ENCODE measurements around the gene RAB26. TPM values are rescaled to one million over a fixed set of nuclear protein-coding genes. Genes with fewer than 3 reads are reported as not detected.
"Not testable (repeated sequence)": the region's sequence is repeated elsewhere in the genome, so short reads cannot be mapped to it uniquely, and the experiment has no call there.

The RAB26 gene
- total RNA-seq, 1 donor from 2014 or later: 3.4 TPM

GRCh38 chr16:2122429-2122828 lies 26.0 kb upstream of the RAB26 start:
- no peaks in the 10 kb centered on the region for H3K9me3 Mint-ChIP-seq (ENCODE audit: unreplicated experiment)
- H3K36me3 Mint-ChIP-seq (ENCODE audit: unreplicated experiment): no peaks in the 10 kb centered on the region
- H3K4me1 Mint-ChIP-seq (ENCODE audit: unreplicated experiment): peaks cover 46% of the 10 kb centered on the region
- no peak for TF ChIP-seq CTCF (IDR thresholded peaks at IDR 0.05)
- H3K4me3 Mint-ChIP-seq (ENCODE audit: unreplicated experiment): no peak overlapping the region
- DNase-seq (ENCODE audit: extremely low spot score, unreplicated experiment): no peak
- no peaks in the 10 kb centered on the region for H3K27me3 Mint-ChIP-seq (ENCODE audit: unreplicated experiment)
- peak overlapping the region; percentile 52 for H3K27ac Mint-ChIP-seq (ENCODE audit: unreplicated experiment)

GRCh38 chr16:2122934-2123683 lies 25.3 kb upstream of the RAB26 start:
- H3K4me1 Mint-ChIP-seq (ENCODE audit: unreplicated experiment): peaks cover 48% of the 10 kb centered on the region
- H3K36me3 Mint-ChIP-seq (ENCODE audit: unreplicated experiment); H3K4me3 Mint-ChIP-seq (ENCODE audit: unreplicated experiment); H3K27me3 Mint-ChIP-seq (ENCODE audit: unreplicated experiment); H3K27ac Mint-ChIP-seq (ENCODE audit: unreplicated experiment); DNase-seq (ENCODE audit: extremely low spot score, unreplicated experiment); H3K9me3 Mint-ChIP-seq (ENCODE audit: unreplicated experiment): not testable (repeated sequence)

- H3K4me3 Mint-ChIP-seq (ENCODE audit: unreplicated experiment); DNase-seq (ENCODE audit: extremely low spot score, unreplicated experiment); H3K27me3 Mint-ChIP-seq (ENCODE audit: unreplicated experiment); H3K27ac Mint-ChIP-seq (ENCODE audit: unreplicated experiment); H3K36me3 Mint-ChIP-seq (ENCODE audit: unreplicated experiment); H3K9me3 Mint-ChIP-seq (ENCODE audit: unreplicated experiment): not testable (repeated sequence)
- peaks cover 53% of the 10 kb centered on the region for H3K4me1 Mint-ChIP-seq (ENCODE audit: unreplicated experiment)
These were observed 24.6 kb upstream of the RAB26 start for GRCh38 chr16:2123706-2124376.

- peak overlapping the region; percentile 96 for H3K27ac Mint-ChIP-seq (ENCODE audit: unreplicated experiment)
- H3K27me3 Mint-ChIP-seq (ENCODE audit: unreplicated experiment); H3K9me3 Mint-ChIP-seq (ENCODE audit: unreplicated experiment); H3K4me3 Mint-ChIP-seq (ENCODE audit: unreplicated experiment); DNase-seq (ENCODE audit: extremely low spot score, unreplicated experiment); H3K36me3 Mint-ChIP-seq (ENCODE audit: unreplicated experiment): not testable (repeated sequence)
- peaks cover 57% of the 10 kb centered on the region for H3K4me1 Mint-ChIP-seq (ENCODE audit: unreplicated experiment)
These were observed 24.1 kb upstream of the RAB26 start for GRCh38 chr16:2124377-2124693.

DNA sequence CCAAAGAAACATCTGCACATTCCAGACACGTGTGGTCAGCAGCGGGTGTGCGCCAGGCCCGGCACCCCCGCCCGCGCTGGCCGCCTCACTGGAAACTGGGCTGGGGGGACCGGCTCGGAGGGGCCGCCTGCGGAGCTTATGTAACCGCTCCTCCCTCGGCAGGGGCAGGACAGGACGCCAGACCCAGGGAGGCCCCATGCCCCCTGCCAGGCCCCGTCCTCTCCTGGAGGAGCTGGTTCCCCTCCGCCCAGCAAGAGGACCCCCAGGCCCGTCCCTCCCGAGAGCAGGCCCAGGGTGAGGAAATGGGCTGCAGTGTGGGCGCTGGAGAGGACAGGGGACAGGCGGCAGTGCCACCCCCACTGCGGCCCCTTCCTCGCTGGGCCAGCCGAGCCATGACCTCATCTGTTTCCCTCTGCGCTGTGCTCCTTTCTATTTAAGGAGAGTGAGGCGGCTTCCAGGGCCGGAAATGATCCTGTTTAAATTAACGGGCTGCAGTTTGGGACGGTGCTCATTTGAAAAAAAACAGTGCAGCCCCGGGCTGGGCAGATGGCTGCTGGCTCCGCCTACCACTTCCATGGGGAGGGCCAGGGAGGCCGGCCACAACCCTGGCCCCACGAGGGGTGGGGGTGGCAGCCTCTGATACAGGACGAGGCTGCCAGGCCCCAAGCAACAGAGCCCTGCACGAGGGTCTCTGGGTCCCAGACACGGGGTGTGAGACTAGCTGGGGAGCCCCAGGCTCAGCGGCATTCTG lies 23.6 kb upstream of the RAB26 start:
- peak overlapping the region; percentile 57 for H3K4me3 Mint-ChIP-seq (ENCODE audit: unreplicated experiment)
- H3K4me1 Mint-ChIP-seq (ENCODE audit: unreplicated experiment): peaks cover 60% of the 10 kb centered on the region
- not testable (repeated sequence) for H3K9me3 Mint-ChIP-seq (ENCODE audit: unreplicated experiment); H3K36me3 Mint-ChIP-seq (ENCODE audit: unreplicated experiment); DNase-seq (ENCODE audit: extremely low spot score, unreplicated experiment); H3K27me3 Mint-ChIP-seq (ENCODE audit: unreplicated experiment)
- H3K27ac Mint-ChIP-seq (ENCODE audit: unreplicated experiment): peak overlapping the region; percentile 96

DNA sequence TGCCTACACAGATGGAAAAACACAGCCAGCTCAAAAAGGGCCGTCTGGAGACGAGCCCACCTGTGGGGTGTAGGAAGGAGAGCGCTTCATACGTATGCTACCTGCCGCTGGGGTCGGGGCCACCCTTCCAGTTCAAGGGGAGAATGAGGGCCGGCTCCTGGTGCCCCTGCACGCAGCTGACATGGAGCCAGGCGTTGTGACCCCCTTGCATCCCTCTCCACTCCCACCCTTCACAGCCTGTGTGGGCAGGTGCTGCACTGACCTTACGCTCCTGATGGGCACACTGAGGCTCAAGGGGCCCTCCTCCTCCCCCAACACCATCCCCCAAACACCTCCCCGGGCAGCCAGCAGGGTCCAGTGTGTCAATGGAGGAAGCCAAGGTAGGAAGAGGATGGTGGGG lies 22.8 kb upstream of the RAB26 start:
- Mint-ChIP-seq H3K4me1 (ENCODE audit: unreplicated experiment) (peaks cover 57% of the 10 kb centered on the region), H3K4me3 (ENCODE audit: unreplicated experiment) (peak overlapping the region; percentile 57), H3K27ac (ENCODE audit: unreplicated experiment) (peak overlapping the region; percentile 96)
- H3K27me3 Mint-ChIP-seq (ENCODE audit: unreplicated experiment); H3K36me3 Mint-ChIP-seq (ENCODE audit: unreplicated experiment); H3K9me3 Mint-ChIP-seq (ENCODE audit: unreplicated experiment); DNase-seq (ENCODE audit: extremely low spot score, unreplicated experiment): not testable (repeated sequence)

GRCh38 chr16:2126161-2126743 lies 22.2 kb upstream of the RAB26 start:
- peaks cover 55% of the 10 kb centered on the region for H3K4me1 Mint-ChIP-seq (ENCODE audit: unreplicated experiment)
- H3K9me3 Mint-ChIP-seq (ENCODE audit: unreplicated experiment); DNase-seq (ENCODE audit: extremely low spot score, unreplicated experiment); H3K27me3 Mint-ChIP-seq (ENCODE audit: unreplicated experiment); H3K4me3 Mint-ChIP-seq (ENCODE audit: unreplicated experiment); H3K36me3 Mint-ChIP-seq (ENCODE audit: unreplicated experiment): not testable (repeated sequence)
- peak overlapping the region; percentile 81 for H3K27ac Mint-ChIP-seq (ENCODE audit: unreplicated experiment)

GRCh38 chr16:2126928-2127556 lies 21.4 kb upstream of the RAB26 start:
- H3K27ac Mint-ChIP-seq (ENCODE audit: unreplicated experiment): peak overlapping the region; percentile 81
- peak overlapping the region; percentile 56 for H3K4me3 Mint-ChIP-seq (ENCODE audit: unreplicated experiment)
- H3K9me3 Mint-ChIP-seq (ENCODE audit: unreplicated experiment); DNase-seq (ENCODE audit: extremely low spot score, unreplicated experiment); H3K27me3 Mint-ChIP-seq (ENCODE audit: unreplicated experiment); H3K36me3 Mint-ChIP-seq (ENCODE audit: unreplicated experiment): not testable (repeated sequence)
- H3K4me1 Mint-ChIP-seq (ENCODE audit: unreplicated experiment): peaks cover 49% of the 10 kb centered on the region

GRCh38 chr16:2127630-2128280 lies 20.7 kb upstream of the RAB26 start:
- peak overlapping the region; percentile 81 for H3K27ac Mint-ChIP-seq (ENCODE audit: unreplicated experiment)

GRCh38 chr16:2129251-2129650 lies 19.2 kb upstream of the RAB26 start:
- Mint-ChIP-seq H3K4me1 (ENCODE audit: unreplicated experiment) (peaks cover 46% of the 10 kb centered on the region), H3K27ac (ENCODE audit: unreplicated experiment) (peak overlapping the region; percentile 83)
- H3K27me3 Mint-ChIP-seq (ENCODE audit: unreplicated experiment); DNase-seq (ENCODE audit: extremely low spot score, unreplicated experiment); H3K4me3 Mint-ChIP-seq (ENCODE audit: unreplicated experiment); H3K36me3 Mint-ChIP-seq (ENCODE audit: unreplicated experiment); H3K9me3 Mint-ChIP-seq (ENCODE audit: unreplicated experiment): not testable (repeated sequence)

More at GRCh38 chr16:2127630-2128280, 20.7 kb upstream of the RAB26 start:
- not testable (repeated sequence) for H3K27me3 Mint-ChIP-seq (ENCODE audit: unreplicated experiment); H3K9me3 Mint-ChIP-seq (ENCODE audit: unreplicated experiment); DNase-seq (ENCODE audit: extremely low spot score, unreplicated experiment); H3K36me3 Mint-ChIP-seq (ENCODE audit: unreplicated experiment)
- Mint-ChIP-seq H3K4me3 (ENCODE audit: unreplicated experiment) (peak overlapping the region; percentile 29), H3K4me1 (ENCODE audit: unreplicated experiment) (peaks cover 46% of the 10 kb centered on the region)

All from osteocyte (in vitro differentiated cells).